PC-3 (cell line): ENCODE measurements around the gene COA6. TPM values are rescaled to one million over a fixed set of nuclear protein-coding genes. Genes with fewer than 3 reads are reported as not detected.

Experiments used
- ATAC-seq: fragments of 200-7000 bp; cut with Tn5 transposase; 2 replicates; pipeline ENCODE4 v1.9.1; 2020; ENCODE audit warnings: mild to moderate bottlenecking, moderate library complexity
- BruUV-seq: library from RNA; stranded (reverse); fragments of 400-500 nt; replicated peaks from 2 replicates; lab custom pipeline; 2021; lab: Mats Ljungman, UMichigan
- CTCF ChIA-PET: fragments of 300-600 bp; sonication (Branson Sonifier 250); formaldehyde crosslinking; loops from one replicate; lab custom pipeline; 2022; ENCODE audit warnings: antibody characterized with exemption; lab: Charles Lee
- POLR2A ChIA-PET: fragments of 300-600 bp; sonication (Branson Sonifier 250); formaldehyde crosslinking; loops from one replicate; lab custom pipeline; 2022; ENCODE audit warnings: antibody characterized with exemption; ENCODE audit not compliant: unreplicated experiment; lab: Charles Lee
- DNase-seq: peaks from one replicate; pipeline ENCODE4 v3.0.0-alpha.2; 2015
- H2AFZ ChIP-seq: fragments of 300-600 bp; sonication (generic); 2 replicates; pipeline ENCODE4 v1.6.0; 2016; ENCODE audit warnings: antibody characterized with exemption, low read length
- H3F3A ChIP-seq: fragments of 300-600 bp; sonication (generic); one replicate; pipeline ENCODE4 v1.6.0; 2017; ENCODE audit warnings: antibody characterized with exemption, low read length, control low read depth, mild to moderate bottlenecking; ENCODE audit not compliant: unreplicated experiment
- H3K27ac ChIP-seq: fragments of 300-600 bp; sonication (generic); 2 replicates; pipeline ENCODE4 v1.5.1; 2016; ENCODE audit warnings: mild to moderate bottlenecking, low read length
- H3K27me3 ChIP-seq: fragments of 300-600 bp; sonication (generic); 2 replicates; pipeline ENCODE4 v1.6.1; 2016; ENCODE audit warnings: low read length, mixed read lengths
- H3K36me3 ChIP-seq: fragments of 300-600 bp; sonication (generic); 2 replicates; pipeline ENCODE4 v1.6.1; 2016; ENCODE audit warnings: low read depth, mixed run types, low read length, mixed read lengths
- H3K4me1 ChIP-seq: fragments of 300-600 bp; sonication (generic); 2 replicates; pipeline ENCODE4 v1.5.1; 2016; ENCODE audit warnings: low read length; ENCODE audit not compliant: insufficient read depth
- H3K4me2 ChIP-seq: fragments of 300-600 bp; sonication (generic); 2 replicates; pipeline ENCODE4 v1.6.0; 2016; ENCODE audit warnings: low read length
- H3K4me3 ChIP-seq: fragments of 300-600 bp; sonication (generic); 2 replicates; pipeline ENCODE4 v1.5.1; 2016; ENCODE audit warnings: mild to moderate bottlenecking, low read length, mixed read lengths
- H3K79me2 ChIP-seq: fragments of 300-600 bp; sonication (generic); 2 replicates; pipeline ENCODE4 v1.6.1; 2017; ENCODE audit warnings: low read length, mixed read lengths
- H3K9ac ChIP-seq: fragments of 300-600 bp; sonication (generic); 2 replicates; pipeline ENCODE4 v1.6.0; 2016; ENCODE audit warnings: mild to moderate bottlenecking, low read length
- H3K9me2 ChIP-seq: fragments of 300-600 bp; sonication (generic); replicated peaks from 2 replicates; pipeline ENCODE4 v1.6.1; 2016; ENCODE audit warnings: mixed run types, low read length, mixed read lengths
- H3K9me3 ChIP-seq: fragments of 300-600 bp; sonication (generic); 2 replicates; pipeline ENCODE4 v1.6.1; 2016; ENCODE audit warnings: low read length, mixed read lengths
- H4K20me1 ChIP-seq: fragments of 300-600 bp; sonication (generic); 2 replicates; pipeline ENCODE4 v1.6.1; 2016; ENCODE audit warnings: low read length, mixed read lengths
- CTCF ChIP-seq: fragments of 300-600 bp; sonication (generic); conservative IDR thresholded peaks from 2 replicates; pipeline ENCODE4 v1.5.1; 2017; ENCODE audit warnings: antibody characterized with exemption, low read depth, mild to moderate bottlenecking, low read length
- EZH2 ChIP-seq: fragments of 300-600 bp; sonication (generic); IDR thresholded peaks from one replicate; pipeline ENCODE4 v1.6.1; 2017; ENCODE audit warnings: antibody characterized with exemption, mild to moderate bottlenecking, low read length; ENCODE audit not compliant: unreplicated experiment
- EZH2phosphoT487 ChIP-seq: fragments of 300-600 bp; sonication (generic); IDR thresholded peaks from 2 replicates; pipeline ENCODE4 v1.6.1; 2018; ENCODE audit warnings: mild to moderate bottlenecking, antibody characterized with exemption, low read length, borderline replicate concordance
- intact Hi-C: fragments of 100-400 bp; cut with micrococcal nuclease; formaldehyde crosslinking; loops from 2 replicates; pipeline ENCODE4 v1.9.0; 2023
- total RNA-seq: library from RNA; depleted of rRNA; stranded (reverse); fragments of >200 nt; gene quantifications from 2 replicates; pipeline ENCODE4 v1.2.3, GENCODE V29; 2014; rRNA removed

COA6 gene
- total RNA-seq, 1 experiment from 2014 or later: 43.1 TPM

GRCh38 chr1:234431255-234431654, 58.0 kb downstream of the COA6 start:
- POLR2A ChIA-PET: interaction anchor here (0.7 kb wide), 1 partner anchor 146 kb away, joined by 7 read pairs; no protein-coding TSS in a partner anchor
- H3K36me3 ChIP-seq: peaks cover 5% of the 10 kb centered on the region; the same call in 1 of the 2 replicates
- H3K27ac ChIP-seq: no peak overlapping the region
- H3K9me3 ChIP-seq: no peaks in the 10 kb centered on the region
- H3K9me2 ChIP-seq: no peaks in the 10 kb centered on the region
- no peak overlapping the region for H3K9ac ChIP-seq
- CTCF ChIA-PET: no interaction called here
- H3K4me3 ChIP-seq: no peak overlapping the region
- H2AFZ ChIP-seq: no peak overlapping the region
- no peaks in the 10 kb centered on the region for H3K27me3 ChIP-seq
- no peak overlapping the region for H3K4me2 ChIP-seq
- no peaks in the 10 kb centered on the region for H3F3A ChIP-seq
- ATAC-seq (no peak), DNase-seq (no peak)
- intact Hi-C loops: no loop called here
- H3K79me2 ChIP-seq: no peaks in the 10 kb centered on the region
- no TSS peak for BruUV-seq
- H4K20me1 ChIP-seq: no peaks in the 10 kb centered on the region
- H3K4me1 ChIP-seq: peaks cover 12% of the 10 kb centered on the region
- TF ChIP-seq EZH2 (no peak), CTCF (no peak), EZH2phosphoT487 (no peak)

GRCh38 chr1:234433563-234434285, 60.5 kb downstream of the COA6 start:
- Histone ChIP-seq H3K9me3 (no peaks in the 10 kb centered on the region), H3K4me1 (peaks cover 12% of the 10 kb centered on the region), H3K4me3 (no peak overlapping the region), H3K4me2 (peak overlapping the region; percentile 35; the same call in 1 of the 2 replicates), H3K27me3 (no peaks in the 10 kb centered on the region), H3K9me2 (no peaks in the 10 kb centered on the region), H3K36me3 (peaks cover 6% of the 10 kb centered on the region; the same call in 1 of the 2 replicates), H4K20me1 (no peaks in the 10 kb centered on the region), H3K9ac (no peak overlapping the region), H3K79me2 (no peaks in the 10 kb centered on the region), H3K27ac (peak overlapping the region; percentile 59), H2AFZ (no peak overlapping the region), H3F3A (no peaks in the 10 kb centered on the region)
- CTCF ChIA-PET: no interaction called here
- ATAC-seq: peak; percentile 99
- peak; percentile 81 for DNase-seq
- TF ChIP-seq CTCF (no peak), EZH2phosphoT487 (no peak), EZH2 (no peak)
- BruUV-seq: no TSS peak
- intact Hi-C loops: no loop called here
- POLR2A ChIA-PET: no interaction called here

Other genes starting within 250 kb of the COA6 start
- 15.1 and 27.7 TPM in 2 replicates for gene TARBP1, start 105.7 kb downstream of the COA6 start, total RNA-seq
- gene IRF2BP2, start 236.7 kb downstream of the COA6 start, total RNA-seq: 78.8 and 102 TPM in 2 replicates